T-helper 1 cell treated with Interleukin-12 subunit alpha and Interleukin-12 subunit beta and Interleukin-4 antibody, amounts not matched to agents 30 ng/mL and 1 ng/mL, for 36 hours (primary cell): ENCODE data around the gene PMF1. TPM values are rescaled to one million over a fixed set of nuclear protein-coding genes. Genes with fewer than 3 reads are reported as not detected.
"Not testable (repeated sequence)": the region's sequence is repeated elsewhere in the genome, so short reads cannot be mapped to it uniquely, and the experiment has no call there.

Source experiments
- intact Hi-C: fragments of 100-400 bp; cut with micrococcal nuclease; formaldehyde crosslinking; loops from one replicate; pipeline ENCODE4 v1.15.1; 2024
- total RNA-seq: library from RNA; stranded (reverse); gene quantifications from 2 replicates; pipeline ENCODE4 v1.2.3, GENCODE V29; 2022

The PMF1 gene
- total RNA-seq: 83.8 and 87.8 TPM in 2 replicates

- intact Hi-C loops: loop anchor here (1.0 to 2.0 kb wide), 7 partner anchors 12 to 302 kb away; partner anchors contain the start of genes CCT3, RIT1, SMG5 and TSACC
Observed at GRCh38 chr1:156212833-156213643, at the start of gene PMF1. PMF1 (plus strand) TSS chr1:156213007; CDS start chr1:156213016, 9 bp downstream.

DNA sequence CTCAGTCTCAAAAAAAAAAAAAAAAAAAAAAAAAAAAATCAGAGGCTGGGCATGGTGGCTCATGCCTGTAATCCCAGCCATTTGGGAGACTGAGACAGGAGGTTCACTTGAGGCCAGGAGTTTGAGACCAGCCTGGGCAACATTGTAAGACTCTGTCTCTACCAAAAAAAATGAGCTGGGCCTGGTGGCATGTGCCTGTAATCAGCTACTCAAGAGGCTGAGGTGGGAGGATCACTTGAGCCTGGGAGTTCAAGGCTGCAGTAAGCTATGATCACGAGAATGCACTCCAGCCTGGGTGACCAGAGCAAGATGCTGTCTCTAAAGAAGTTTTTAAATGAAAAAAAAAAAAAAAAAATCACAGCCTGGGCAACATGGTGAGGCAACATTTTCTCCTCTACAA lies 49.1 kb upstream of the PMF1 start:
- intact Hi-C loops: no loop called here

- intact Hi-C loops: no loop called here
Observed at GRCh38 chr1:156164125-156164831, 48.5 kb upstream of the PMF1 start.

DNA sequence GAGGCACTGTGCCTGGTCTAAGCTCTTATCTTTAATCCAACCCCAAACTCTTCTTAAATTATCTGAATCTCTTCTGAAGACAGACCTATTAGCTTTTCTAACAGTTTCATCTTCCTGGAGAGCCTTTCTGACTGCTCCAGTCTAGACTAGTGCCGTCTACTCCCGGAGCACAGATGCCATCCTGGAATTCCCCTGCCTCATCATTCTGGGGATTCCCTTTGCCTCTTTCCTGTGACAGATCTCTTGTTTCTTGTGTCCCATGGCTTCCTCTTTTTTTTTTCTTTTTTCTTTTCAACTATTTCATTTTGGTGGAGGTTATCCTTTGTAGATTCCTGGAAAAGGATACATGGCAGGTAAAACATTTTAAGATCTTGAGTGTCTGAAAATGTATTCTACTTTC lies 47.7 kb upstream of the PMF1 start:
- intact Hi-C loops: no loop called here

DNA sequence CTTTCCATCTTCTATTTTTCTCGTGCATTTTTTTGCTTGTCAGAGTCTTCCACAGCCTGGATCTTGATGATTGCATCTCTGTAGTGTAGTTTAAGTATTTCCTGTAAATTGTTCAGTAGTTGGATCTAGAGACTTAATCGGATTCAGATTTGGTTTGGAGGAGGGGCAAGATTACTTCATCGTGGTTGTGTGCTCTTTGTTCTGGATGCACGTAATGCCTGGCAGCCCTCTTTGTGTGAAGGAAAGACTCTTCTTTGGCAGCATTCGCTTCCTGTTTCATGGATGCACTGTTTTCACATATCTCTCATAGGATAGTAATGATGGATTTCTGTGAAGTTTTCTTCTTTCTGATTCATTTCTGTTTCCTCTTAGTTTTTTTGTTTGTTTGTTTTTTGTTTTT lies 45.3 kb upstream of the PMF1 start:
- intact Hi-C loops: no loop called here

- intact Hi-C loops: no loop called here
Observed at GRCh38 chr1:156172696-156173470, 39.9 kb upstream of the PMF1 start.

- intact Hi-C loops: no loop called here
Observed at GRCh38 chr1:156176610-156177210, 36.1 kb upstream of the PMF1 start.

DNA sequence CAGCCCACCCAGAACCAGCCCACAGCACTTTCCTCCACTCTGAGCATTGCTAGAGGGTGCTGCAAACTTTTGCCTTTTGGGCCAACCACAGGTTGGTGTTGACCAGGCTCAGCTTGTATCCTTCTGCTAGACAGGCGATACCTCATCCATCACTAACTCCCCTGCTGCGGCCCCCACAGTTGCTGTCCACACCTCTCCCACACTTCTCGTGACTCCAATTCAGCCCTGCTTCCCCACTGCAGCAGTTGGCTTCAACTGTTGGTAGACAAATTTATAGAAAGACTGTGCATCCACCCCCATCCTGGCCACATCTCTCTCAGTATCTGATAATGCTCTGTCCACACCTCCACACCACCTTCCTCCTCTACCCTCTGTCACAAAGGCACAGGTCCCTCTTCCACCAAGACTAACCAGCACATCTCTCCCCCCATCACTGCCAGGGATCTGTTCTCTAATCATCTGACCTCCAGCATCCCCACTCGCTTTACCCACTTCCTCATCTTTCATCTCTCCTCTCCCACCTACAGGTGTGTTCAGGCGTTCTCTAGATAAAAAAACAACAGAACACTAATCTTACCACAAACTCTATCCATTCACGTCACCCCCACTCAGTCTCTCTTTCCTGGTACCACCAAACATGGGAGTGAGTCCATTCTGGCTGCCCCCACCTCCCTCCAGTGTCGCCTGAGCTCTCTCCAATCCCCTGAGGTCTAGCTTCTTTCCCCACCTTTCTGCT lies 34.7 kb upstream of the PMF1 start:
- intact Hi-C loops: no loop called here

- intact Hi-C loops: no loop called here
Observed at GRCh38 chr1:156180471-156180870, 32.3 kb upstream of the PMF1 start.

GRCh38 chr1:156181391-156181924 lies 31.3 kb upstream of the PMF1 start:
- intact Hi-C loops: not testable (repeated sequence)

GRCh38 chr1:156182010-156182779 lies 30.6 kb upstream of the PMF1 start:
- intact Hi-C loops: not testable (repeated sequence)

DNA sequence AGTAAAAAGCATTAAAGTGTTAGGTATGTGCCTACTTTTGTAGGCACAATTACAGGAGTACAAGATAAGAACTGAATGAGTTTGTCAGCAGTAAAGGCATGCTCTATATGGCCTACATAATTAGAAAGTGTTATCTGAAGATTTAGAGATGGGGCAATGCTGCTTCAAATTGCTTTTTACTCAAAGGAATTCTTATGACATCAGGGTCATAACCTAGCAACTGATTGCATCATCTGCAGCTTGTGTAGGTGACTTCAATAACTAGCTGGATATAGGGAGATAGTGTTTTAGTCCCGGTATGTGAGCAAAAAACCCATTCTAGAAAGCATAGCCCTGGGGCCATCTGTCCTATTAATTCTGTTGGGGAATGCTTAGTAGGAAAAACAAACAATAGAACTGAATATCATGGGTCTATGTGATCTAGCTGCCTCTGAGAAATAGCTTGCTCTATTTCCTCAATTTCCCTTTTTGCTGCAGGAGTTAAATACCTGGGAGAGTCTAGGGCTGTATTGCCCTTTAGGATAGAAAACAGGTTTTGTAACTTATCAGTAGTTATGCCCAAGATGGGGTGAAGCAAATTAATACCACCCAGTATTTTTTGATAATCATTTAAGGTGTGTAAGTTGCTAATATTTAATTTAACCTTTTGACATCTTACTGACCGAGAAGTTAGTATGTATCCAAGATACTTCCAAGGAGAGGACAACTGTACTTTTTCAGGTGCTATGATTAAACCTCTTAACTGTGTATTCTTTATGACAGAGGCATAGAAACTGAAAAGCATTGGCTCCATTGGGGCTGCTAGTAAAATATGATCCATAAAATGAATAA lies 26.2 kb upstream of the PMF1 start:
- intact Hi-C loops: not testable (repeated sequence)

DNA sequence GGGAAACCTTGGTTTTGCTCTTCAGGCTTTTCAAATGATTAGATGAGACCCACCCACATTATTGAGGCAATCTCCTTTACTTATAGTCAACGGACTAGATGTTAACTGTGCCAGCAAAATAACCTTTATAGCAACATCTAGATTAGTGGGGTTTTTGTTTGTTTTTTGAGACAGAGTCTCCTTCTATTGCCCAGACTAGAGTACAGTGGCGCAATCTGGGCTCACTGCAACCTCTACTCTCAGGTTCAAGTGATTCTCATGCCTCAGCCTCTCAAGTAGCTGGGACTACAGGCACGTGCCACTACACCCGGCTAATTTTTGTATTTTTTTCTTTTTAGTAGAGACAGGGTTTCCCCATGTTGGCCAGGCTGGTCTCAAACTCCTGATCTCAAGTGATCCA lies 22.5 kb upstream of the PMF1 start:
- intact Hi-C loops: loop anchor here (5.0 kb wide), 3 partner anchors 267 to 552 kb away; partner anchors contain the start of genes GON4L, MRPL24 and SYT11

- intact Hi-C loops: loop anchor here (5.0 kb wide), 3 partner anchors 266 to 551 kb away; partner anchors contain the start of genes GON4L, MRPL24 and SYT11
Observed at GRCh38 chr1:156191292-156191964, 21.4 kb upstream of the PMF1 start.

DNA sequence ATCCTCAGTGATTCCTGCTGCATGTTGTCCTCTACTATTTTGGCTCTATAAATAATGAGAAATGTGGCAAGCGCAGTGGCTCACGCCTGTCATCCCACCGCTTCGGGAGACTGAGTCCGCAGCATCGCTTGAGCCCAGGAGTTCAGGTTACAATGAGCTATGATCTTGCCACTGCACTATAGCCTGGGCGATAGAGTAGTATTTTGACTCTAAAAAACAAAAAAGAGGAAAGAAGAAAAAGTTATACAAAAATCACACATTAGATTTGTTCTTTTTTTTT lies 19.7 kb upstream of the PMF1 start:
- intact Hi-C loops: loop anchor here (1.0 to 5.0 kb wide), 14 partner anchors 20 to 549 kb away; partner anchors contain the start of genes CCT3, GON4L, KHDC4 and LAMTOR2

- intact Hi-C loops: loop anchor here (1.0 to 5.0 kb wide), 14 partner anchors 20 to 549 kb away; partner anchors contain the start of genes CCT3, GON4L, KHDC4 and LAMTOR2
Observed at GRCh38 chr1:156193488-156194299, 19.1 kb upstream of the PMF1 start, which contains the start of gene SLC25A44. SLC25A44 (plus strand) TSS chr1:156194104; CDS start chr1:156199848, 5,744 bp downstream.

DNA sequence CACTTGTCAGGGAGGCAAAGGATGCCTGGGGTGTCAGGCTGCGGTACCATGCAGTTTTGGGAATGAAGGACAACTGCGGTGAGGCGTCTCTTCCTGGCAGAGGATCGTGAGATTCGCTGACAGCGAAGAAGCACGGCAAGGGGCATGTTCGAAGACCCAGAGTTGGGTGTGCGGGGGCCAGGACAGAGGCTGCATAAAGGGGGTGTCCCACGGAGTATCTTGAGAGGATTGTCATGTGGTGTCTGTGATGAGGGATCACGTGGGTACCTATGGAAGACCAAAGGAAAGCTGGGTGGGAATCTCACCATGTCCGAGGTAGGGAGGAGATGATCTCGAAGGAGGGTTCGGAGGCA lies 18.5 kb upstream of the PMF1 start:
- intact Hi-C loops: loop anchor here (5.0 kb wide), 3 partner anchors 263 to 548 kb away; partner anchors contain the start of genes GON4L, MRPL24 and SYT11
